ENCODE measurements around the gene TBCD. TPM values are rescaled to one million over a fixed set of nuclear protein-coding genes. Genes with fewer than 3 reads are reported as not detected.

Gene TBCD
- total RNA-seq, 1 experiment from 2014 or later = 173 TPM

DNA sequence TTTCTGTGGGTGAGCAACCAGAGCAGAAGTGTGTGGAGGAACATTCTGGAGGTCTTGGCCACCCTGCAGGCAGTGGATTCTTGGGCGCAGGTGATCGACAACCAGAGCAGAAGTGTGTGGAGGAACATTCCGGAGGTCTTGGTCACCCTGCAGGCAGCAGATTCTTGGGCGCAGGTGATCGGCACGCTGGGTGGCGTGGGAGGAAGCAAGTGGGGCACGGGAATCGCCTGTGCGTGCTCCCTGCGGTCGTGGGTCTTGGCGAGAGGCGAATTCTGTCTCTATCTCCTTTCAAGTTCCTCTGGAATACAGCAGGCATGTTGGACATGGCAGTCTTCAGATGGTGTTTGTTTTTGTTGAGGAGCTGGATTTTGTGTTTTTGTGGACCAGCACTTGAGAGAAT, 118.7 kb downstream of the TBCD start:
- ATAC-seq = no peak
- peak overlapping the region; percentile 93 for H3K27ac Mint-ChIP-seq
- TF ChIP-seq FOXK1 (CRISPR knock-in tag; IDR thresholded peaks at IDR 0.05) = no peak
- no peak for TF ChIP-seq NR1H2 (CRISPR knock-in tag; IDR thresholded peaks at IDR 0.05)
- no peak for TF ChIP-seq ZBTB21 (CRISPR knock-in tag; IDR thresholded peaks at IDR 0.05; ENCODE audit: borderline replicate concordance)
- no peak for TF ChIP-seq SMAD3 (CRISPR knock-in tag; IDR thresholded peaks at IDR 0.05; ENCODE audit: borderline replicate concordance)
- DNase-seq (ENCODE audit: low spot score) = no peak
- no peaks in the 10 kb centered on the region for H3K27me3 Mint-ChIP-seq (ENCODE audit: low read depth)
- H3K4me1 Mint-ChIP-seq = peaks cover 18% of the 10 kb centered on the region
- no peak overlapping the region for H3K4me3 Mint-ChIP-seq
- H3K9me3 Mint-ChIP-seq = no peaks in the 10 kb centered on the region
- H3K36me3 Mint-ChIP-seq = peaks cover 11% of the 10 kb centered on the region
- ChIA-PET POLR2A (no interaction called here), CTCF (interaction anchor here (1.0 to 1.3 kb wide), 2 partner anchors 27 to 89 kb away, joined by 4 read pairs; no protein-coding TSS in a partner anchor)

DNA sequence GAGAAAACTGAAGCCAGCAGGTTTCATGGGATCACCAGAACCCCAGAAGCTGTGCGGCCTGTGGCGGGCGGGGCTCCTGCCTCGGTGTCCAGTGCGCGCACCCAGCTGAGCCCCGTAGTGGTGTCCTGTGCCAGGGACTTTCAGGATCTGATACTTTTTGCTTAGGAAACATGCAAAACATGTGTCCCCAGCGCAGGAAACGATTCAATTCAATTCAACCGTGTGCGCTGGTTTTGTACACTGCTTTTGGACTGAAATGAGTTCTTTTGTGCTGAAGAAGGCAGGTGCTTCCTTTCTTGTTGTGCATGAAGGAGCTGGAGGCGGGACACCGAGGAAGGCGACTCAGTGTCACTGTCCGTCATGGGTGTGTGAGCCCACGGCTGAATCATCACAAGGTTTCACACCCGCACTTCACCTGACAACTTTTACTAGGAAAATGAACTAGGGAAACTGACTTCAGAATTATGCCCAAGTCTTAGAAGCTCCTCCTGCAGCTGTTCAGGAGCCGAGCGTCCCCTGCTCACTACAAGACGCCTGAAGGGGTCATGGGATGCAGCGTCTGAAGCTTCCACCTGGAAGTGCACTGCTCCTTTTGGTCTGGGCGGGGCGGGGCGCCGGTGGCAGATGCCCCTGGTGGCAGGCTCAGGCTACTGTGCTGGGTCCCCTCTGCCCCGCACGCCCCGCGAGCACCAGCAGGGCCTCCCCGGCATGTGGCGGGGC, 119.4 kb downstream of the TBCD start:
- no peak overlapping the region for H3K4me3 Mint-ChIP-seq
- H3K4me1 Mint-ChIP-seq = peaks cover 20% of the 10 kb centered on the region
- H3K9me3 Mint-ChIP-seq = no peaks in the 10 kb centered on the region
- no peaks in the 10 kb centered on the region for H3K27me3 Mint-ChIP-seq (ENCODE audit: low read depth)
- H3K36me3 Mint-ChIP-seq = peaks cover 11% of the 10 kb centered on the region
- TF ChIP-seq, protein P1, sequence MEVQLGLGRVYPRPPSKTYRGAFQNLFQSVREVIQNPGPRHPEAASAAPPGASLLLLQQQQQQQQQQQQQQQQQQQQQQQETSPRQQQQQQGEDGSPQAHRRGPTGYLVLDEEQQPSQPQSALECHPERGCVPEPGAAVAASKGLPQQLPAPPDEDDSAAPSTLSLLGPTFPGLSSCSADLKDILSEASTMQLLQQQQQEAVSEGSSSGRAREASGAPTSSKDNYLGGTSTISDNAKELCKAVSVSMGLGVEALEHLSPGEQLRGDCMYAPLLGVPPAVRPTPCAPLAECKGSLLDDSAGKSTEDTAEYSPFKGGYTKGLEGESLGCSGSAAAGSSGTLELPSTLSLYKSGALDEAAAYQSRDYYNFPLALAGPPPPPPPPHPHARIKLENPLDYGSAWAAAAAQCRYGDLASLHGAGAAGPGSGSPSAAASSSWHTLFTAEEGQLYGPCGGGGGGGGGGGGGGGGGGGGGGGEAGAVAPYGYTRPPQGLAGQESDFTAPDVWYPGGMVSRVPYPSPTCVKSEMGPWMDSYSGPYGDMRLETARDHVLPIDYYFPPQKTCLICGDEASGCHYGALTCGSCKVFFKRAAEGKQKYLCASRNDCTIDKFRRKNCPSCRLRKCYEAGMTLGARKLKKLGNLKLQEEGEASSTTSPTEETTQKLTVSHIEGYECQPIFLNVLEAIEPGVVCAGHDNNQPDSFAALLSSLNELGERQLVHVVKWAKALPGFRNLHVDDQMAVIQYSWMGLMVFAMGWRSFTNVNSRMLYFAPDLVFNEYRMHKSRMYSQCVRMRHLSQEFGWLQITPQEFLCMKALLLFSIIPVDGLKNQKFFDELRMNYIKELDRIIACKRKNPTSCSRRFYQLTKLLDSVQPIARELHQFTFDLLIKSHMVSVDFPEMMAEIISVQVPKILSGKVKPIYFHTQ (CRISPR knock-in tag; IDR thresholded peaks at IDR 0.05) = no peak
- POLR2A ChIA-PET = no interaction called here
- ATAC-seq (peak; percentile 56), DNase-seq (ENCODE audit: low spot score) (peak; percentile 38)
- CTCF ChIA-PET = interaction anchor here (0.7 to 1.3 kb wide), 4 partner anchors 8 to 262 kb away, joined by 3 to 5 read pairs (median 4); no protein-coding TSS in a partner anchor
- H3K27ac Mint-ChIP-seq = no peak overlapping the region

DNA sequence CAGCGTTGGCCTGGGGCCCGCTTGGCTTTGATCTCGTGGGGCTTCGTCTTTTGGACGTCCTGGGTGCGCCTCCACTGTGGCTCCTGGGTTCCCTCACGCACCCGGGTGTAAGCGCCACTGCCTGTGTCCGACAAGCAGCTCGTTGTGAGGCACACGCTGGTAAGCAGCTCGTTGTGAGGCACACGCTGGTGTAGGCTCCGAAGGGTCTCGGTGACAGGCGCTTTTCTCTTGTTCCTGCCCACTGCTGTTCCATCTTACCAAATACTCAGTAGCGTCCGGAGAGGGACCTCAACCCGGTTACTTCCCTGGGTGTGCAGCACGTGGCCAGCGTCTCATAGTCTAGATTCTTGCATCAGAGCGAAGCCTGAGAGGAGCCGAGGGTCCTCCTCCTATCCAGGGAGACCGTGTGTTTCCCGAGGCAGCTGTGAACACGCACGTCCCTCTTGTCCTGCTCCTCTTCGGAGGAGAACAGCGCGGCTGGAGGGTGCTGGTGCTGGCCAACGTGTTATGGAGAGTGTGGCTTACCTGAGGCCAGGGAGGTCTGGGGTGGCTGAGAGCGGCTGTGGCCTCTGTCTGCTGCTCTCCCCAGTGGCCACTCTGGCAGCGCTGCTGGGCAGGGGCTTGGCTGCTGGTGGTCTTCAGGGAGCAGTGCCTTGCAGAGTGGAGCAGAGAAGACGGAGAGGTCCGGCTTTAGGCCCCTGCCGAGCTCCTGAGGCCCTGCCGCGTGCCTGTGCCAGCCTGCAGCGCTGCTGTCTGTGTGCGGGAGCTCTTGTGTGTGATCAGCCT, 120.1 kb downstream of the TBCD start:
- CTCF ChIA-PET = interaction anchor here (0.7 to 1.3 kb wide), 3 partner anchors 25 to 261 kb away, joined by 3 to 4 read pairs (median 4); no protein-coding TSS in a partner anchor
- peak overlapping the region; percentile 63; the same call in 1 of the 2 replicates for H3K27ac Mint-ChIP-seq
- POLR2A ChIA-PET = no interaction called here
- ATAC-seq (no peak), DNase-seq (ENCODE audit: low spot score) (no peak)
- no peaks in the 10 kb centered on the region for H3K9me3 Mint-ChIP-seq
- no peak overlapping the region for H3K4me3 Mint-ChIP-seq
- H3K27me3 Mint-ChIP-seq (ENCODE audit: low read depth) = no peaks in the 10 kb centered on the region
- H3K4me1 Mint-ChIP-seq = peaks cover 28% of the 10 kb centered on the region
- H3K36me3 Mint-ChIP-seq = peaks cover 11% of the 10 kb centered on the region
- TF ChIP-seq ZNF416 (CRISPR knock-in tag; IDR thresholded peaks at IDR 0.05) (no peak), ETV6 (CRISPR knock-in tag; IDR thresholded peaks at IDR 0.05) (no peak), TEAD1 (CRISPR knock-in tag; IDR thresholded peaks at IDR 0.05) (no peak), CBFB (CRISPR knock-in tag; IDR thresholded peaks at IDR 0.05; ENCODE audit: low read depth) (no peak), GABPB1 (CRISPR knock-in tag; IDR thresholded peaks at IDR 0.05) (no peak), NR3C1 (CRISPR knock-in tag; conservative IDR thresholded peaks at IDR 0.05; ENCODE audit: low read depth) (no peak), ZNF671 (CRISPR knock-in tag; IDR thresholded peaks at IDR 0.05) (no peak), CREB1 (CRISPR knock-in tag; IDR thresholded peaks at IDR 0.05) (no peak), ZNF138 (CRISPR knock-in tag; conservative IDR thresholded peaks at IDR 0.05) (no peak), ZNF232 (CRISPR knock-in tag; IDR thresholded peaks at IDR 0.05) (no peak), OVOL2 (CRISPR knock-in tag; IDR thresholded peaks at IDR 0.05; ENCODE audit: borderline replicate concordance) (no peak), NFATC4 (CRISPR knock-in tag; IDR thresholded peaks at IDR 0.05) (no peak), NFE2L1 (CRISPR knock-in tag; IDR thresholded peaks at IDR 0.05) (no peak)
- TF ChIP-seq, protein P2, sequence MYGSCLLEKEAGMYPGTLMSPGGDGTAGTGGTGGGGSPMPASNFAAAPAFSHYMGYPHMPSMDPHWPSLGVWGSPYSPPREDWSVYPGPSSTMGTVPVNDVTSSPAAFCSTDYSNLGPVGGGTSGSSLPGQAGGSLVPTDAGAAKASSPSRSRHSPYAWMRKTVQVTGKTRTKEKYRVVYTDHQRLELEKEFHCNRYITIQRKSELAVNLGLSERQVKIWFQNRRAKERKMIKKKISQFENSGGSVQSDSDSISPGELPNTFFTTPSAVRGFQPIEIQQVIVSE (CRISPR knock-in tag; IDR thresholded peaks at IDR 0.05; ENCODE audit: borderline replicate concordance) = no peak
- TF ChIP-seq, protein P3, sequence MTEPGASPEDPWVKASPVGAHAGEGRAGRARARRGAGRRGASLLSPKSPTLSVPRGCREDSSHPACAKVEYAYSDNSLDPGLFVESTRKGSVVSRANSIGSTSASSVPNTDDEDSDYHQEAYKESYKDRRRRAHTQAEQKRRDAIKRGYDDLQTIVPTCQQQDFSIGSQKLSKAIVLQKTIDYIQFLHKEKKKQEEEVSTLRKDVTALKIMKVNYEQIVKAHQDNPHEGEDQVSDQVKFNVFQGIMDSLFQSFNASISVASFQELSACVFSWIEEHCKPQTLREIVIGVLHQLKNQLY (CRISPR knock-in tag; IDR thresholded peaks at IDR 0.05) = no peak
- TF ChIP-seq, protein P4, sequence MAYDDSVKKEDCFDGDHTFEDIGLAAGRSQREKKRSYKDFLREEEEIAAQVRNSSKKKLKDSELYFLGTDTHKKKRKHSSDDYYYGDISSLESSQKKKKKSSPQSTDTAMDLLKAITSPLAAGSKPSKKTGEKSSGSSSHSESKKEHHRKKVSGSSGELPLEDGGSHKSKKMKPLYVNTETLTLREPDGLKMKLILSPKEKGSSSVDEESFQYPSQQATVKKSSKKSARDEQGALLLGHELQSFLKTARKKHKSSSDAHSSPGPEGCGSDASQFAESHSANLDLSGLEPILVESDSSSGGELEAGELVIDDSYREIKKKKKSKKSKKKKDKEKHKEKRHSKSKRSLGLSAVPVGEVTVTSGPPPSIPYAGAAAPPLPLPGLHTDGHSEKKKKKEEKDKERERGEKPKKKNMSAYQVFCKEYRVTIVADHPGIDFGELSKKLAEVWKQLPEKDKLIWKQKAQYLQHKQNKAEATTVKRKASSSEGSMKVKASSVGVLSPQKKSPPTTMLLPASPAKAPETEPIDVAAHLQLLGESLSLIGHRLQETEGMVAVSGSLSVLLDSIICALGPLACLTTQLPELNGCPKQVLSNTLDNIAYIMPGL (CRISPR knock-in tag; IDR thresholded peaks at IDR 0.05) = no peak
- TF ChIP-seq, protein P5, sequence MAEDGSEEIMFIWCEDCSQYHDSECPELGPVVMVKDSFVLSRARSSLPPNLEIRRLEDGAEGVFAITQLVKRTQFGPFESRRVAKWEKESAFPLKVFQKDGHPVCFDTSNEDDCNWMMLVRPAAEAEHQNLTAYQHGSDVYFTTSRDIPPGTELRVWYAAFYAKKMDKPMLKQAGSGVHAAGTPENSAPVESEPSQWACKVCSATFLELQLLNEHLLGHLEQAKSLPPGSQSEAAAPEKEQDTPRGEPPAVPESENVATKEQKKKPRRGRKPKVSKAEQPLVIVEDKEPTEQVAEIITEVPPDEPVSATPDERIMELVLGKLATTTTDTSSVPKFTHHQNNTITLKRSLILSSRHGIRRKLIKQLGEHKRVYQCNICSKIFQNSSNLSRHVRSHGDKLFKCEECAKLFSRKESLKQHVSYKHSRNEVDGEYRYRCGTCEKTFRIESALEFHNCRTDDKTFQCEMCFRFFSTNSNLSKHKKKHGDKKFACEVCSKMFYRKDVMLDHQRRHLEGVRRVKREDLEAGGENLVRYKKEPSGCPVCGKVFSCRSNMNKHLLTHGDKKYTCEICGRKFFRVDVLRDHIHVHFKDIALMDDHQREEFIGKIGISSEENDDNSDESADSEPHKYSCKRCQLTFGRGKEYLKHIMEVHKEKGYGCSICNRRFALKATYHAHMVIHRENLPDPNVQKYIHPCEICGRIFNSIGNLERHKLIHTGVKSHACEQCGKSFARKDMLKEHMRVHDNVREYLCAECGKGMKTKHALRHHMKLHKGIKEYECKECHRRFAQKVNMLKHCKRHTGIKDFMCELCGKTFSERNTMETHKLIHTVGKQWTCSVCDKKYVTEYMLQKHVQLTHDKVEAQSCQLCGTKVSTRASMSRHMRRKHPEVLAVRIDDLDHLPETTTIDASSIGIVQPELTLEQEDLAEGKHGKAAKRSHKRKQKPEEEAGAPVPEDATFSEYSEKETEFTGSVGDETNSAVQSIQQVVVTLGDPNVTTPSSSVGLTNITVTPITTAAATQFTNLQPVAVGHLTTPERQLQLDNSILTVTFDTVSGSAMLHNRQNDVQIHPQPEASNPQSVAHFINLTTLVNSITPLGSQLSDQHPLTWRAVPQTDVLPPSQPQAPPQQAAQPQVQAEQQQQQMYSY (CRISPR knock-in tag; IDR thresholded peaks at IDR 0.05) = no peak
